GM23338 (cell line): Measurements from ENCODE around the gene NDST4.

Experiments
- CREB1 ChIP-seq: fragments of 250-450 bp; sonication (Bioruptor Pico); IDR thresholded peaks from 2 replicates; pipeline ENCODE4 v1.5.0; 2020; ENCODE audit warnings: low read depth, mild to moderate bottlenecking, moderate library complexity
- EZH2 ChIP-seq: fragments of 200-600 bp; sonication (generic); IDR thresholded peaks from one replicate; pipeline ENCODE4 v1.8.0; 2017; ENCODE audit warnings: antibody characterized with exemption, mild to moderate bottlenecking, low read depth; ENCODE audit not compliant: unreplicated experiment
- EZH2phosphoT487 ChIP-seq: fragments of 200-600 bp; sonication (generic); IDR thresholded peaks from one replicate; pipeline ENCODE4 v1.8.1; 2018; ENCODE audit warnings: antibody characterized with exemption; ENCODE audit not compliant: unreplicated experiment
- JUNB ChIP-seq: IDR thresholded peaks from one replicate; pipeline ENCODE4 v1.6.1; 2016; ENCODE audit warnings: antibody characterized with exemption; ENCODE audit not compliant: unreplicated experiment
- NANOG ChIP-seq: IDR thresholded peaks from 2 replicates; pipeline ENCODE4 v1.6.1; 2016; ENCODE audit warnings: antibody characterized with exemption, borderline replicate concordance
- POLR2AphosphoS5 ChIP-seq: IDR thresholded peaks from 2 replicates; pipeline ENCODE4 v1.6.1; 2016; ENCODE audit warnings: antibody characterized with exemption, low read depth
- STAT1 ChIP-seq: IDR thresholded peaks from one replicate; pipeline ENCODE4 v1.6.1; 2016; ENCODE audit warnings: antibody characterized with exemption; ENCODE audit not compliant: unreplicated experiment
- ZNF114 ChIP-seq: fragments of 250-450 bp; sonication (Bioruptor Pico); IDR thresholded peaks from 2 replicates; pipeline ENCODE4 v1.5.0; 2020; ENCODE audit warnings: mild to moderate bottlenecking, moderate library complexity
- TF ChIP-seq, protein P1 (sequence below), 2 experiments: fragments of 200-600 bp in 1 of 2; sonication (generic) in 1 of 2; conservative IDR thresholded peaks; 2 replicates each; pipeline versions ENCODE4 v1.5.1 to v1.6.1; 2016 to 2017; ENCODE audit warnings: antibody characterized with exemption in 2 of 2, low read depth in 2 of 2, mild to moderate bottlenecking in 2 of 2, moderate library complexity in 1 of 2
- TF ChIP-seq, protein P2 (sequence below): IDR thresholded peaks from one replicate; pipeline ENCODE4 v1.6.1; 2018; ENCODE audit warnings: antibody characterized with exemption; ENCODE audit not compliant: unreplicated experiment
- TF ChIP-seq, protein P3 (sequence below): IDR thresholded peaks from 2 replicates; pipeline ENCODE4 v1.6.1; 2016; ENCODE audit warnings: antibody characterized with exemption

DNA sequence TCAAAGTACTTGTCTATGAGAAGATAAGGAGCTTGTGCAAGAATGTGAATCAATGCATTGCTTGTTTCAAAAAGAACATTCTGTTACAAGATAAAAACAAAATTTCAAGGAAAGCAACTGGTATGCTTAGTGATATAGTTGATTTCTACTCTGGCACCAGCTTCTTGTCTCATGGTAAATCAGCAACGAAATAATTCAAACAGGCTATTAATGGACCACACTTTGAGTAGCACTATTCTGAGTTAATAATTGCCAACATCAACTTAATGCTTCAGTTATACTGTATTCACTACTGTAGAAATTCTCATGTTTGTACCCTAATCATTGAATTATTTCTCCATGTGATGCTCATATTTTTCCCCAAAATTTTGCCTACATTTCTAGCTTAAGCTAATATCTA, 252.6 kb downstream of the NDST4 start:
- TF ChIP-seq, protein P1, sequence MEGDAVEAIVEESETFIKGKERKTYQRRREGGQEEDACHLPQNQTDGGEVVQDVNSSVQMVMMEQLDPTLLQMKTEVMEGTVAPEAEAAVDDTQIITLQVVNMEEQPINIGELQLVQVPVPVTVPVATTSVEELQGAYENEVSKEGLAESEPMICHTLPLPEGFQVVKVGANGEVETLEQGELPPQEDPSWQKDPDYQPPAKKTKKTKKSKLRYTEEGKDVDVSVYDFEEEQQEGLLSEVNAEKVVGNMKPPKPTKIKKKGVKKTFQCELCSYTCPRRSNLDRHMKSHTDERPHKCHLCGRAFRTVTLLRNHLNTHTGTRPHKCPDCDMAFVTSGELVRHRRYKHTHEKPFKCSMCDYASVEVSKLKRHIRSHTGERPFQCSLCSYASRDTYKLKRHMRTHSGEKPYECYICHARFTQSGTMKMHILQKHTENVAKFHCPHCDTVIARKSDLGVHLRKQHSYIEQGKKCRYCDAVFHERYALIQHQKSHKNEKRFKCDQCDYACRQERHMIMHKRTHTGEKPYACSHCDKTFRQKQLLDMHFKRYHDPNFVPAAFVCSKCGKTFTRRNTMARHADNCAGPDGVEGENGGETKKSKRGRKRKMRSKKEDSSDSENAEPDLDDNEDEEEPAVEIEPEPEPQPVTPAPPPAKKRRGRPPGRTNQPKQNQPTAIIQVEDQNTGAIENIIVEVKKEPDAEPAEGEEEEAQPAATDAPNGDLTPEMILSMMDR (conservative IDR thresholded peaks at IDR 0.05; ENCODE audit: low read depth in 2 of 2) = no peak
- TF ChIP-seq, protein P2, sequence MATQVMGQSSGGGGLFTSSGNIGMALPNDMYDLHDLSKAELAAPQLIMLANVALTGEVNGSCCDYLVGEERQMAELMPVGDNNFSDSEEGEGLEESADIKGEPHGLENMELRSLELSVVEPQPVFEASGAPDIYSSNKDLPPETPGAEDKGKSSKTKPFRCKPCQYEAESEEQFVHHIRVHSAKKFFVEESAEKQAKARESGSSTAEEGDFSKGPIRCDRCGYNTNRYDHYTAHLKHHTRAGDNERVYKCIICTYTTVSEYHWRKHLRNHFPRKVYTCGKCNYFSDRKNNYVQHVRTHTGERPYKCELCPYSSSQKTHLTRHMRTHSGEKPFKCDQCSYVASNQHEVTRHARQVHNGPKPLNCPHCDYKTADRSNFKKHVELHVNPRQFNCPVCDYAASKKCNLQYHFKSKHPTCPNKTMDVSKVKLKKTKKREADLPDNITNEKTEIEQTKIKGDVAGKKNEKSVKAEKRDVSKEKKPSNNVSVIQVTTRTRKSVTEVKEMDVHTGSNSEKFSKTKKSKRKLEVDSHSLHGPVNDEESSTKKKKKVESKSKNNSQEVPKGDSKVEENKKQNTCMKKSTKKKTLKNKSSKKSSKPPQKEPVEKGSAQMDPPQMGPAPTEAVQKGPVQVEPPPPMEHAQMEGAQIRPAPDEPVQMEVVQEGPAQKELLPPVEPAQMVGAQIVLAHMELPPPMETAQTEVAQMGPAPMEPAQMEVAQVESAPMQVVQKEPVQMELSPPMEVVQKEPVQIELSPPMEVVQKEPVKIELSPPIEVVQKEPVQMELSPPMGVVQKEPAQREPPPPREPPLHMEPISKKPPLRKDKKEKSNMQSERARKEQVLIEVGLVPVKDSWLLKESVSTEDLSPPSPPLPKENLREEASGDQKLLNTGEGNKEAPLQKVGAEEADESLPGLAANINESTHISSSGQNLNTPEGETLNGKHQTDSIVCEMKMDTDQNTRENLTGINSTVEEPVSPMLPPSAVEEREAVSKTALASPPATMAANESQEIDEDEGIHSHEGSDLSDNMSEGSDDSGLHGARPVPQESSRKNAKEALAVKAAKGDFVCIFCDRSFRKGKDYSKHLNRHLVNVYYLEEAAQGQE = no peak
- TF ChIP-seq POLR2AphosphoS5 (no peak), EZH2 (no peak), CREB1 (no peak), STAT1 (no peak), EZH2phosphoT487 (no peak), JUNB (no peak), NANOG (no peak), ZNF114 (CRISPR knock-in tag) (no peak)
- TF ChIP-seq, protein P3, sequence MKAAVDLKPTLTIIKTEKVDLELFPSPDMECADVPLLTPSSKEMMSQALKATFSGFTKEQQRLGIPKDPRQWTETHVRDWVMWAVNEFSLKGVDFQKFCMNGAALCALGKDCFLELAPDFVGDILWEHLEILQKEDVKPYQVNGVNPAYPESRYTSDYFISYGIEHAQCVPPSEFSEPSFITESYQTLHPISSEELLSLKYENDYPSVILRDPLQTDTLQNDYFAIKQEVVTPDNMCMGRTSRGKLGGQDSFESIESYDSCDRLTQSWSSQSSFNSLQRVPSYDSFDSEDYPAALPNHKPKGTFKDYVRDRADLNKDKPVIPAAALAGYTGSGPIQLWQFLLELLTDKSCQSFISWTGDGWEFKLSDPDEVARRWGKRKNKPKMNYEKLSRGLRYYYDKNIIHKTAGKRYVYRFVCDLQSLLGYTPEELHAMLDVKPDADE = no peak
